Measurements from ENCODE around the gene GPR160. TPM values are rescaled to one million over a fixed set of nuclear protein-coding genes. Genes with fewer than 3 reads are reported as not detected.

GPR160 gene
- total RNA-seq, 2 experiments from 2014 or later, result 90.5 to 117 TPM

DNA sequence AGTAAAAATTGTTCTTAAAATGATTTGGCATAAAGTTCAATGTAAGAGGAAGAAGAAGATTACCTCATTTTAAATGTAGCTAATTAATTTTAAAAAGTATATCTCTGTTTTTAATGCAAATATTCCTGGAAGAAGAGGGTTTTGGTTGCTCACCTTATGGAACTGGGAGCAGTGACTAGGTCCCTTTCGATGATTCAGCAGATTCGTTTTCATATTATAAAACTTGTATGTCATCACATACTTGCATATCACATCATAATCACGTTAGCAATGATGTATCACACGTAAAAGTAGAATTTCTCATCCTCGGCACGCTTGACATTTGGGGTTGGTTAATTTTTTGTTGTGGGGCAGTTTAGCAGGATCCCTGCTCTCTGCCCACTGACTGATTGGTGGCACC, 47.6 kb downstream of the GPR160 start:
- CTCF ChIA-PET (ENCODE audit: unreplicated experiment), result no interaction called here
- Histone ChIP-seq H3K36me3 (ENCODE audit: insufficient read depth, low read length) (peaks cover 94% of the 10 kb centered on the region), H3K79me2 (ENCODE audit: insufficient read depth, low read depth, low read length) (peaks cover 10% of the 10 kb centered on the region; the same call in 1 of the 2 replicates), H2AFZ (ENCODE audit: low read length) (no peak overlapping the region), H3K4me3 (ENCODE audit: low read depth, low read length, poor library complexity, severe bottlenecking) (no peak overlapping the region), H4K20me1 (ENCODE audit: insufficient read depth, low read length) (no peaks in the 10 kb centered on the region), H3K27ac (ENCODE audit: low read depth, low read length, poor library complexity, severe bottlenecking) (no peak overlapping the region), H3K9me3 (ENCODE audit: low read length) (no peaks in the 10 kb centered on the region), H3K9me2 (ENCODE audit: insufficient read depth, low read length) (no peaks in the 10 kb centered on the region), H3K4me1 (ENCODE audit: insufficient read depth, low read length, poor library complexity, severe bottlenecking) (peaks cover 21% of the 10 kb centered on the region), H3K4me2 (ENCODE audit: low read length) (no peak overlapping the region)
- POLR2A ChIA-PET, result interaction anchor here (0.6 to 2.4 kb wide), 6 partner anchors 9 to 268 kb away, joined by 3 to 8 read pairs (median 4); no protein-coding TSS in a partner anchor
- no TSS peak for BruUV-seq (replicated peaks)
- TF ChIP-seq EZH2phosphoT487 (IDR thresholded peaks at IDR 0.05; ENCODE audit: borderline replicate concordance, low read depth, low read length), result no peak
- TF ChIP-seq, protein P1, sequence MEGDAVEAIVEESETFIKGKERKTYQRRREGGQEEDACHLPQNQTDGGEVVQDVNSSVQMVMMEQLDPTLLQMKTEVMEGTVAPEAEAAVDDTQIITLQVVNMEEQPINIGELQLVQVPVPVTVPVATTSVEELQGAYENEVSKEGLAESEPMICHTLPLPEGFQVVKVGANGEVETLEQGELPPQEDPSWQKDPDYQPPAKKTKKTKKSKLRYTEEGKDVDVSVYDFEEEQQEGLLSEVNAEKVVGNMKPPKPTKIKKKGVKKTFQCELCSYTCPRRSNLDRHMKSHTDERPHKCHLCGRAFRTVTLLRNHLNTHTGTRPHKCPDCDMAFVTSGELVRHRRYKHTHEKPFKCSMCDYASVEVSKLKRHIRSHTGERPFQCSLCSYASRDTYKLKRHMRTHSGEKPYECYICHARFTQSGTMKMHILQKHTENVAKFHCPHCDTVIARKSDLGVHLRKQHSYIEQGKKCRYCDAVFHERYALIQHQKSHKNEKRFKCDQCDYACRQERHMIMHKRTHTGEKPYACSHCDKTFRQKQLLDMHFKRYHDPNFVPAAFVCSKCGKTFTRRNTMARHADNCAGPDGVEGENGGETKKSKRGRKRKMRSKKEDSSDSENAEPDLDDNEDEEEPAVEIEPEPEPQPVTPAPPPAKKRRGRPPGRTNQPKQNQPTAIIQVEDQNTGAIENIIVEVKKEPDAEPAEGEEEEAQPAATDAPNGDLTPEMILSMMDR (conservative IDR thresholded peaks at IDR 0.05; ENCODE audit: low read length), result no peak
- intact Hi-C loops (cut with micrococcal nuclease; ENCODE audit: unreplicated experiment), result loop anchor here (2.0 kb wide), 1 partner anchor 323 kb away; no protein-coding TSS in a partner anchor
- DNase-seq (ENCODE audit: low spot score), result no peak

DNA sequence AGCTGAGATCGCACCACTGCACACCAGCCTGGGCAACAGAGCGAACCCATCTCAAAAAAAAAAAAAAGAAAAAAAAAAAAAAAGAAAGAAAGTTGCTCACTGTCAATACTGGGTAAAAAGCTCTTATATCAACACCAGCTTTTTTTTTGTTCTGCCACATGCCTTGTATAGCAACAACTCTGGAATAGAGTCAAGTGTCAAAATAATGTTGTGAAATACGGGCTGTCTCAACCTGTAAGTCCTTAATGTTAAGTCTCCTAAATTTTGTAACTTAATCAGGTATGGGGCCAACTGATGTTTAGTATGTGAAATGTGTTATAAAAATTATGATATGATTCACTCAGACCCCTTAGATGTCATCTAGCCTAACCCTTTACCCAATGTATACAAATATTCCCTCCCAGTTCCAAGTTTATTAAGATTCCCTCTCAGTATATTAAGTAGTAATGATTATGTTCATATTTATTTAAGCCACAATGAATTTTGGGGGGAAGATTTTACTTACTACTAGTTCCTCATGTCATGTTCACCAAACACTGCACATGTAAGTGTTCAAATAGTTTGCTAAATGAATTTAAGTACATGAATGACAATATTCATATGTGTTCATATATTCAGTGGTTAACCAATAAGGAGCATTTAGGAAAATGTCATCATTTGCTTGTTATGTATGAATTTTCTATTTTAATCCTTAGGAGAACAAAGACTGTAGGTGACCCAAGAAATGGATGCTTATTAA, 52.2 kb downstream of the GPR160 start:
- Histone ChIP-seq H3K79me2 (ENCODE audit: insufficient read depth, low read depth, low read length) (peaks cover 19% of the 10 kb centered on the region; the same call in 1 of the 2 replicates), H3K4me2 (ENCODE audit: low read length) (no peak overlapping the region), H3K36me3 (ENCODE audit: insufficient read depth, low read length) (peaks cover 98% of the 10 kb centered on the region), H3K9me3 (ENCODE audit: low read length) (no peaks in the 10 kb centered on the region), H3K27ac (ENCODE audit: low read depth, low read length, poor library complexity, severe bottlenecking) (no peak overlapping the region), H2AFZ (ENCODE audit: low read length) (no peak overlapping the region), H3K4me1 (ENCODE audit: insufficient read depth, low read length, poor library complexity, severe bottlenecking) (no peaks in the 10 kb centered on the region), H4K20me1 (ENCODE audit: insufficient read depth, low read length) (no peaks in the 10 kb centered on the region), H3K4me3 (ENCODE audit: low read depth, low read length, poor library complexity, severe bottlenecking) (no peak overlapping the region), H3K9me2 (ENCODE audit: insufficient read depth, low read length) (no peaks in the 10 kb centered on the region)
- ChIA-PET POLR2A (interaction anchor here (0.6 to 1.3 kb wide), 7 partner anchors 8 to 184 kb away, joined by 3 to 8 read pairs (median 5); no protein-coding TSS in a partner anchor), CTCF (ENCODE audit: unreplicated experiment) (no interaction called here)
- no TSS peak for BruUV-seq (replicated peaks)
- TF ChIP-seq, protein P1 (conservative IDR thresholded peaks at IDR 0.05; ENCODE audit: low read length), result no peak
- TF ChIP-seq EZH2phosphoT487 (IDR thresholded peaks at IDR 0.05; ENCODE audit: borderline replicate concordance, low read depth, low read length), result no peak
- intact Hi-C loops (cut with micrococcal nuclease; ENCODE audit: unreplicated experiment), result no loop called here
- no peak for DNase-seq (ENCODE audit: low spot score)

DNA sequence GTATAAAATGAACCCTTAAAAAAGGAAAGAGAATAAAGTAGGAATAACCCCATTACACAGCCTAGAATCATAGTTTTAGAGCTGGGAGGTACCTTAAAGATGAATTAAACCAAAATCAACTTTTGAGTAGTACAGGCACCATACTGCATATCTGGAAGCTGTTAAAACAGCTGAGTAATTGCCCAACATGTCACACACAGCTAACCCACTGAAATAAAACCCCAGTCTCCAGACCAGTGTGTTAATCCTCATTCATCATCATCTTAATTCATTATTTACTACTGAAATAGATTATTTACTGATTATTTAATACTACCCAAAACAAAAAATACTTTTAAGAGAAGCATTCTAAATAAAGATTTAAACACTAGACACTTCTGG, 52.8 kb downstream of the GPR160 start:
- Histone ChIP-seq H3K9me3 (ENCODE audit: low read length) (no peaks in the 10 kb centered on the region), H3K4me1 (ENCODE audit: insufficient read depth, low read length, poor library complexity, severe bottlenecking) (no peaks in the 10 kb centered on the region), H3K27ac (ENCODE audit: low read depth, low read length, poor library complexity, severe bottlenecking) (no peak overlapping the region), H3K79me2 (ENCODE audit: insufficient read depth, low read depth, low read length) (peaks cover 19% of the 10 kb centered on the region; the same call in 1 of the 2 replicates), H3K4me2 (ENCODE audit: low read length) (no peak overlapping the region), H3K9me2 (ENCODE audit: insufficient read depth, low read length) (no peaks in the 10 kb centered on the region), H3K36me3 (ENCODE audit: insufficient read depth, low read length) (peaks cover 98% of the 10 kb centered on the region), H4K20me1 (ENCODE audit: insufficient read depth, low read length) (no peaks in the 10 kb centered on the region), H3K4me3 (ENCODE audit: low read depth, low read length, poor library complexity, severe bottlenecking) (no peak overlapping the region), H2AFZ (ENCODE audit: low read length) (no peak overlapping the region)
- no TSS peak for BruUV-seq (replicated peaks)
- ChIA-PET CTCF (ENCODE audit: unreplicated experiment) (no interaction called here), POLR2A (interaction anchor here (0.6 to 1.8 kb wide), 3 partner anchors 11 to 121 kb away, joined by 3 to 7 read pairs (median 4); no protein-coding TSS in a partner anchor)
- intact Hi-C loops (cut with micrococcal nuclease; ENCODE audit: unreplicated experiment), result no loop called here
- TF ChIP-seq EZH2phosphoT487 (IDR thresholded peaks at IDR 0.05; ENCODE audit: borderline replicate concordance, low read depth, low read length), result no peak
- TF ChIP-seq, protein P1 (conservative IDR thresholded peaks at IDR 0.05; ENCODE audit: low read length), result no peak
- no peak for DNase-seq (ENCODE audit: low spot score)
